ENCODE results near the gene POLE3.

- TF ChIP-seq POLR2A (IDR thresholded peaks at IDR 0.05; ENCODE audit: low read length), result no peak
- no peak for TF ChIP-seq GATA1 (IDR thresholded peaks at IDR 0.05; ENCODE audit: low read depth, low read length)
These were observed 17.2 kb upstream of the POLE3 start for GRCh38 chr9:113427629-113428028.

Measured in erythroblast (primary cell).